ENCODE measurements around the gene MAPK1. TPM values are rescaled to one million over a fixed set of nuclear protein-coding genes. Genes with fewer than 3 reads are reported as not detected.

Gene MAPK1
- total and polyA plus RNA-seq, 2 donors (not counting 3 experiments of a cell fraction or from before 2014, with no cell fraction given) = 50.9 to 163 TPM

DNA sequence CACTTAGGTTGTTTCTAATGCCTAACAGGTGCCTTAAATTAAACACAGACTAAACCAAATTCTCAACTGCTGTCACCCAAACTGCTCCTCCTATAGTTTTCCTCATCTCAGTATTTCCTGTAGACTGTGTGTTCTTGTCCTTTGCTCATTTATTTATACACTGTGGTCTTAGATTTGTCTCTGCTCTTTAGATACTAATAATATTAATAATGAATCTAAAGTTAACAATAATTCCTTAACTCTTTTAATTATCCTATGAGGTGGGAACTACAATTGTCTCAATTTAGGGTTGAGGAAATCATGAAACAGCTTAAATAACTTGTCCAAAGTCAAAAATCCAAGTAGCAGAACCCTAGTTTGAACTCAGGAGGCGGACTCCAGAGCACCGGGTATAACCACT is 88.0 kb downstream of the MAPK1 start:
- no peak overlapping the region for H3K4me2 ChIP-seq (ENCODE audit: insufficient read depth, low read length)
- H3K9ac ChIP-seq (replicated peaks; ENCODE audit: extremely low read depth, insufficient read depth, low read length) = no peak overlapping the region
- H3K27me3 ChIP-seq (ENCODE audit: control insufficient read depth in 2 of 2, insufficient read depth in 2 of 2, low read length in 2 of 2) = no peaks in the 10 kb centered on the region
- dilution Hi-C loops (cut with MboI; ENCODE audit: extremely low pct_ligation_motif_present, low sequenced_read_pairs) = no loop called here
- no peak overlapping the region for H2AFZ ChIP-seq (ENCODE audit: low read depth, low read length)
- H3K4me3 ChIP-seq (replicated peaks in 1 of 3; ENCODE audit: insufficient read depth in 1 of 3, low read depth in 1 of 3, low read length in 3 of 3) = no peak overlapping the region
- H3K36me3 ChIP-seq (ENCODE audit: control insufficient read depth in 2 of 2, extremely low read depth in 1 of 2, insufficient read depth in 2 of 2, low read length in 2 of 2) = peaks cover 3 to 12% of the 10 kb centered on the region in 2 experiments
- intact Hi-C loops (cut with micrococcal nuclease) = loop anchor here (5.0 kb wide), 1 partner anchor 88 kb away; the partner anchor contains the start of gene MAPK1
- no peaks in the 10 kb centered on the region for H3K9me1 ChIP-seq (replicated peaks; ENCODE audit: control insufficient read depth, extremely low read depth, insufficient read depth, low read length)
- BruUV-seq (replicated peaks) = no TSS peak
- TF ChIP-seq POLR2A (IDR thresholded peaks at IDR 0.05; ENCODE audit: low read depth, low read length) (no peak), GATA2 (IDR thresholded peaks at IDR 0.05; ENCODE audit: insufficient read depth, insufficient read length, low read depth, low read length) (no peak), MAX (IDR thresholded peaks at IDR 0.05; ENCODE audit: insufficient read depth, insufficient read length) (no peak), POLR2AphosphoS5 (IDR thresholded peaks at IDR 0.05; ENCODE audit: insufficient read depth, low read depth, low read length) (no peak), FOS (IDR thresholded peaks at IDR 0.05; ENCODE audit: borderline replicate concordance, insufficient read depth, low read length) (no peak), EZH2 (IDR thresholded peaks at IDR 0.05; ENCODE audit: borderline replicate concordance, low read depth, low read length, severe bottlenecking) (no peak)
- TF ChIP-seq, protein P1, sequence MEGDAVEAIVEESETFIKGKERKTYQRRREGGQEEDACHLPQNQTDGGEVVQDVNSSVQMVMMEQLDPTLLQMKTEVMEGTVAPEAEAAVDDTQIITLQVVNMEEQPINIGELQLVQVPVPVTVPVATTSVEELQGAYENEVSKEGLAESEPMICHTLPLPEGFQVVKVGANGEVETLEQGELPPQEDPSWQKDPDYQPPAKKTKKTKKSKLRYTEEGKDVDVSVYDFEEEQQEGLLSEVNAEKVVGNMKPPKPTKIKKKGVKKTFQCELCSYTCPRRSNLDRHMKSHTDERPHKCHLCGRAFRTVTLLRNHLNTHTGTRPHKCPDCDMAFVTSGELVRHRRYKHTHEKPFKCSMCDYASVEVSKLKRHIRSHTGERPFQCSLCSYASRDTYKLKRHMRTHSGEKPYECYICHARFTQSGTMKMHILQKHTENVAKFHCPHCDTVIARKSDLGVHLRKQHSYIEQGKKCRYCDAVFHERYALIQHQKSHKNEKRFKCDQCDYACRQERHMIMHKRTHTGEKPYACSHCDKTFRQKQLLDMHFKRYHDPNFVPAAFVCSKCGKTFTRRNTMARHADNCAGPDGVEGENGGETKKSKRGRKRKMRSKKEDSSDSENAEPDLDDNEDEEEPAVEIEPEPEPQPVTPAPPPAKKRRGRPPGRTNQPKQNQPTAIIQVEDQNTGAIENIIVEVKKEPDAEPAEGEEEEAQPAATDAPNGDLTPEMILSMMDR (IDR thresholded peaks at IDR 0.05; ENCODE audit: extremely low read depth in 1 of 2, insufficient read depth in 1 of 2, low read depth in 1 of 2, low read length in 2 of 2) = no peak
- no peaks in the 10 kb centered on the region for H3K9me3 ChIP-seq (replicated peaks; ENCODE audit: control insufficient read depth, insufficient read depth, low read length)
- no peaks in the 10 kb centered on the region for H3K4me1 ChIP-seq (ENCODE audit: control insufficient read depth, extremely low read depth, insufficient read depth, low read length)
- H4K20me1 ChIP-seq (replicated peaks; ENCODE audit: control insufficient read depth, extremely low read depth, insufficient read depth, low read length) = no peaks in the 10 kb centered on the region
- H3K27ac ChIP-seq (ENCODE audit: insufficient read depth, low read depth, low read length) = no peak overlapping the region
- CTCF ChIA-PET = interaction anchor here (0.8 kb wide), 1 partner anchor 9 kb away, joined by 3 read pairs; no protein-coding TSS in a partner anchor
- DNase-seq (ENCODE audit: low read depth, low spot score) = no peak
- POLR2A ChIA-PET = no interaction called here
- peaks cover 1% of the 10 kb centered on the region for H3K79me2 ChIP-seq (ENCODE audit: control insufficient read depth, insufficient read depth, low read length)
- FAIRE-seq = no peak

Data from endothelial cell of umbilical vein (primary cell).